K562 (cell line): Measurements from ENCODE around the gene IFNAR2. TPM values are rescaled to one million over a fixed set of nuclear protein-coding genes. Genes with fewer than 3 reads are reported as not detected.
A peak's percentile ranks its signal among the peaks of the same experiment; 100 is the strongest.

ENCODE experiments used
- CREBBP ChIP-seq: IDR thresholded peaks from one replicate; pipeline ENCODE4 v1.6.1; 2012; ENCODE audit warnings: low read depth, mild to moderate bottlenecking, control low read depth, inconsistent platforms, low read length
- ELF4 ChIP-seq: fragments of 450-650 bp; formaldehyde crosslinking; IDR thresholded peaks from 2 replicates; pipeline ENCODE4 v1.4.0; 2022; ENCODE audit warnings: missing genetic modification characterization
- HDAC8 ChIP-seq: fragments of 450-650 bp; IDR thresholded peaks from 2 replicates; pipeline ENCODE4 v1.6.1; 2016; ENCODE audit warnings: mild to moderate bottlenecking, missing genetic modification characterization, moderate library complexity, missing compliant biosample characterization
- KDM1A ChIP-seq, 2 experiments: fragments of 450-650 bp; IDR thresholded peaks; 2 replicates each; pipeline ENCODE4 v1.6.1; 2016; ENCODE audit warnings: mild to moderate bottlenecking in 2 of 2
- MBD1 ChIP-seq: fragments of 250-450 bp; sonication (Bioruptor Pico); IDR thresholded peaks from 2 replicates; pipeline ENCODE4 v1.8.0; 2022; ENCODE audit warnings: inconsistent platforms
- MCM3 ChIP-seq: fragments of 450-650 bp; IDR thresholded peaks from 2 replicates; pipeline ENCODE4 v1.6.1; 2016
- RBM25 ChIP-seq: fragments of 200-400 bp; formaldehyde crosslinking; IDR thresholded peaks from 2 replicates; pipeline ENCODE4 v1.6.1; 2018; ENCODE audit warnings: low read length, low read depth, moderate library complexity; ENCODE audit not compliant: severe bottlenecking
- THRB ChIP-seq: fragments of 450-650 bp; formaldehyde crosslinking; conservative IDR thresholded peaks from 2 replicates; pipeline ENCODE4 v1.4.0; 2022; ENCODE audit warnings: mild to moderate bottlenecking, missing genetic modification characterization
- TSC22D4 ChIP-seq: fragments of 450-650 bp; IDR thresholded peaks from 2 replicates; pipeline ENCODE4 v1.6.1; 2016; ENCODE audit warnings: missing genetic modification characterization, missing biosample characterization, control low read depth
- ZBTB26 ChIP-seq: fragments of 450-650 bp; formaldehyde crosslinking; IDR thresholded peaks from 2 replicates; pipeline ENCODE4 v1.4.0; 2022; ENCODE audit warnings: missing genetic modification characterization
- ZFP36 ChIP-seq: fragments of 150-350 bp; IDR thresholded peaks from 2 replicates; pipeline ENCODE4 v1.6.1; 2018; ENCODE audit warnings: low read length, low read depth; ENCODE audit not compliant: partially characterized antibody
- polyA plus RNA-seq, 8 experiments: library from polyadenylated mRNA; depleted of rRNA in 4 of 8; stranded (reverse) in 5 of 8; unstranded in 3 of 8; fragments of >200 nt; fragmentation: Nextera tagmentation in 2 of 8; fragmentation: Illumina TruSeq in 1 of 8; extraction: Ambion mirVana in 2 of 8; extraction: Trizol in 1 of 8; gene quantifications; 2 replicates each; pipeline versions ENCODE4 v1.2.1 to v1.2.3, GENCODE V29; 2011 to 2014; ENCODE audit warnings: inconsistent platforms in 1 of 8, missing spikeins in 1 of 8
- total RNA-seq, 7 experiments: library from RNA; depleted of rRNA in 6 of 7; stranded (reverse); fragments of >200 nt in 6 of 7; fragmentation: Illumina TruSeq in 2 of 7; extraction: Trizol in 2 of 7; gene quantifications; 2 replicates each; pipeline versions ENCODE4 v1.2.1 to v1.2.3, GENCODE V29; 2011 to 2021; ENCODE audit warnings: low replicate concordance in 1 of 7

The IFNAR2 gene
- total and polyA plus RNA-seq, 9 of the 15 experiments (the other 6 are each of a cell fraction or from before 2014, with no cell fraction given) = 1.7 to 48.3 (median 8.4) TPM

- TF ChIP-seq HDAC8 (tag) (no peak), KDM1A (IDR thresholded peaks at IDR 0.05) (peak in 1 of 2 experiments; percentile 42; a peak in 1 of 4 replicates), CREBBP (no peak), MCM3 (0 out of 2 replicates have a peak, but pooled peaks have one; percentile 44), ZFP36 (peak; percentile 75), ELF4 (0 out of 2 replicates have a peak, but pooled peaks have one; percentile 44), THRB (CRISPR knock-in tag) (0 out of 2 replicates have a peak, but pooled peaks have one; percentile 38), TSC22D4 (peak; percentile 80; the same call in 1 of the 2 replicates), ZBTB26 (peak; percentile 39; the same call in 1 of the 2 replicates), RBM25 (peak; percentile 93), MBD1 (CRISPR knock-in tag) (no peak)
Observed at GRCh38 chr21:33202464-33203363, 27.0 kb upstream of the IFNAR2 start (continued).
